ENCODE measurements around the gene GLB1L3. TPM values are rescaled to one million over a fixed set of nuclear protein-coding genes. Genes with fewer than 3 reads are reported as not detected.

Gene GLB1L3
- total and polyA plus RNA-seq, 11 donors = not detected

DNA sequence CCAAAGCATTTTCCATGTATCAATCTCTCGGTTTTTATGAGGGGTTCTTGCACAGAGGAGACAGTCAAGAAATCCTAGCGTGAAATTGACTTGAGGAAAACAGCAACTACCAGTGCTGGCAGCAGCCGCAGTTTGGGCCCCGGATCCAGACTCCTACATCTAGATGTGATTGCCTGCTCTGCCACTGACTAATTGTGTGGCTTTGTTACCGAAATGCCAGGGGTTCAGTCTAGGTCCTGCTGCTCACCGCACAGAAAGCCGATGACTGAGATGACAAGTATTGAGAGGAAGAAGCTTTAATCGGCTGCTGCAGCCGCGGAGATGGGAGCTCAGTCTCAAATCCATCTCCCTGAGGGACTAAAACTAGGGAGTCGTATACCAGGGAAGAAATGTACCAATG is 8.2 kb upstream of the GLB1L3 start:
- WGBS, 4 donors = 86 to 90% (median 88%) methylated on average over 11 of the region's 11 CpGs
- Histone ChIP-seq H3K9me3 (no peaks in the 10 kb centered on the region), H3K27ac (no peak overlapping the region), H3K4me3 (no peak overlapping the region), H3K36me3 (peaks cover 0 to 25% (median 15%) of the 10 kb centered on the region in 9 donors), H3K27me3 (peaks cover under 1 to 38% (median 14%) of the 10 kb centered on the region in 9 donors), H3K4me1 (peaks cover 0 to 12% (median 0%) of the 10 kb centered on the region in 12 donors)
- ATAC-seq (no peak), DNase-seq (no peak)
- intact Hi-C loops (cut with DNase I) = no loop called here
- TF ChIP-seq, protein P1, sequence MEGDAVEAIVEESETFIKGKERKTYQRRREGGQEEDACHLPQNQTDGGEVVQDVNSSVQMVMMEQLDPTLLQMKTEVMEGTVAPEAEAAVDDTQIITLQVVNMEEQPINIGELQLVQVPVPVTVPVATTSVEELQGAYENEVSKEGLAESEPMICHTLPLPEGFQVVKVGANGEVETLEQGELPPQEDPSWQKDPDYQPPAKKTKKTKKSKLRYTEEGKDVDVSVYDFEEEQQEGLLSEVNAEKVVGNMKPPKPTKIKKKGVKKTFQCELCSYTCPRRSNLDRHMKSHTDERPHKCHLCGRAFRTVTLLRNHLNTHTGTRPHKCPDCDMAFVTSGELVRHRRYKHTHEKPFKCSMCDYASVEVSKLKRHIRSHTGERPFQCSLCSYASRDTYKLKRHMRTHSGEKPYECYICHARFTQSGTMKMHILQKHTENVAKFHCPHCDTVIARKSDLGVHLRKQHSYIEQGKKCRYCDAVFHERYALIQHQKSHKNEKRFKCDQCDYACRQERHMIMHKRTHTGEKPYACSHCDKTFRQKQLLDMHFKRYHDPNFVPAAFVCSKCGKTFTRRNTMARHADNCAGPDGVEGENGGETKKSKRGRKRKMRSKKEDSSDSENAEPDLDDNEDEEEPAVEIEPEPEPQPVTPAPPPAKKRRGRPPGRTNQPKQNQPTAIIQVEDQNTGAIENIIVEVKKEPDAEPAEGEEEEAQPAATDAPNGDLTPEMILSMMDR (IDR thresholded peaks at IDR 0.05) = no peak
- TF ChIP-seq POLR2A (IDR thresholded peaks at IDR 0.05) = no peak

DNA sequence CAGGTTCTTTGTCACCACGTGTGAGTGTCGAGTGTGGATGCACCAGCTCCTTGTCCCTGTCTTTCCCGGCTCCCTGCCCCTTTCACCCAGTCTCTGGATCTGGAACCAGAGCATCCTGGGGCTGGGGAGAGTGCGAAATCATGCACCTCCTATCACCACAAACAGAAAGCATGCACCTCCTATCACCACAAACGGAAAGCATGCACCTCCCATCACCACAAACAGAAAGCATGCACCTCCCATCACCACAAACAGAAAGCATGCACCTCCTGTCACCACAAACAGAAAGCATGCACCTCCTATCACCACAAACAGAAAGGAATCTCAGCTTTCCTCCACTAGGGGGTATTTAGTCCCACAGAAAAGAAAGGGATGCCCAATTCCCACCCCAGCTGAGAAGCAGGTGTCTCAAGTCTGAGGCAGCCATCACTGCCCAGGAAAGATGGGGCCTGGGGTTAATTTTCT is 5.9 kb upstream of the GLB1L3 start:
- peaks cover 11 to 61% (median 37%) of the 10 kb centered on the region in 9 donors for H3K27me3 ChIP-seq
- H3K4me3 ChIP-seq = no peak overlapping the region
- no peaks in the 10 kb centered on the region for H3K9me3 ChIP-seq
- ATAC-seq (no peak), DNase-seq (no peak)
- TF ChIP-seq POLR2A (IDR thresholded peaks at IDR 0.05) = no peak
- TF ChIP-seq, protein P1 (IDR thresholded peaks at IDR 0.05) = no peak
- no peak overlapping the region for H3K27ac ChIP-seq
- 15 to 33% (median 20%) methylated on average over 5 of the region's 5 CpGs for WGBS, 4 donors
- H3K4me1 ChIP-seq = peaks cover 0 to 12% (median 0%) of the 10 kb centered on the region in 12 donors
- intact Hi-C loops (cut with DNase I) = no loop called here
- peaks cover 0 to 7% (median 2%) of the 10 kb centered on the region in 9 donors for H3K36me3 ChIP-seq

DNA sequence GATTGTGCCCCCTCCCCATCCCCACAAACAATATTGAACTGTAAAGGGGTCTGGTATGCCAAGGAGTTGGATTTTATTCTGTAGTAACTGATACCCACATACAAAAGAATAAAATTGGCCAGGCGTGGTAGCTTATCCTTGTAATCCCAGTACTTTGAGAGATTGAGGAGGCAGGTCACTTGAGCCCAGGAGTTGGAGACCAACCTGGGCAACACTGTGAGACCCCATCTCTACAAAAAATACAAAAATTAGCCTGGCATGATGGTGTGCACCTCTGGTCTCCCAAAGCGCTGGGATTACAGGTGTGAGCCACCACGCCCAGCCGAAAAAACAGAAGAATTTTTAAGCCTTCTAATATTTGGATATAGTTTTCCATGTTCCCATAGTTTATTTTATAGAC is 4.2 kb upstream of the GLB1L3 start:
- Histone ChIP-seq H3K4me3 (no peak overlapping the region), H3K36me3 (no peaks in the 10 kb centered on the region), H3K4me1 (peaks cover 0 to 19% (median 8%) of the 10 kb centered on the region in 12 donors), H3K9me3 (no peaks in the 10 kb centered on the region), H3K27ac (no peak overlapping the region), H3K27me3 (peaks cover 28 to 78% (median 54%) of the 10 kb centered on the region in 9 donors)
- ATAC-seq (no peak), DNase-seq (no peak)
- TF ChIP-seq, protein P1 (IDR thresholded peaks at IDR 0.05) = no peak
- no peak for TF ChIP-seq POLR2A (IDR thresholded peaks at IDR 0.05)
- WGBS, 4 donors = 89 to 96% (median 91%) methylated on average over 4 of the region's 4 CpGs
- intact Hi-C loops (cut with DNase I) = no loop called here

DNA sequence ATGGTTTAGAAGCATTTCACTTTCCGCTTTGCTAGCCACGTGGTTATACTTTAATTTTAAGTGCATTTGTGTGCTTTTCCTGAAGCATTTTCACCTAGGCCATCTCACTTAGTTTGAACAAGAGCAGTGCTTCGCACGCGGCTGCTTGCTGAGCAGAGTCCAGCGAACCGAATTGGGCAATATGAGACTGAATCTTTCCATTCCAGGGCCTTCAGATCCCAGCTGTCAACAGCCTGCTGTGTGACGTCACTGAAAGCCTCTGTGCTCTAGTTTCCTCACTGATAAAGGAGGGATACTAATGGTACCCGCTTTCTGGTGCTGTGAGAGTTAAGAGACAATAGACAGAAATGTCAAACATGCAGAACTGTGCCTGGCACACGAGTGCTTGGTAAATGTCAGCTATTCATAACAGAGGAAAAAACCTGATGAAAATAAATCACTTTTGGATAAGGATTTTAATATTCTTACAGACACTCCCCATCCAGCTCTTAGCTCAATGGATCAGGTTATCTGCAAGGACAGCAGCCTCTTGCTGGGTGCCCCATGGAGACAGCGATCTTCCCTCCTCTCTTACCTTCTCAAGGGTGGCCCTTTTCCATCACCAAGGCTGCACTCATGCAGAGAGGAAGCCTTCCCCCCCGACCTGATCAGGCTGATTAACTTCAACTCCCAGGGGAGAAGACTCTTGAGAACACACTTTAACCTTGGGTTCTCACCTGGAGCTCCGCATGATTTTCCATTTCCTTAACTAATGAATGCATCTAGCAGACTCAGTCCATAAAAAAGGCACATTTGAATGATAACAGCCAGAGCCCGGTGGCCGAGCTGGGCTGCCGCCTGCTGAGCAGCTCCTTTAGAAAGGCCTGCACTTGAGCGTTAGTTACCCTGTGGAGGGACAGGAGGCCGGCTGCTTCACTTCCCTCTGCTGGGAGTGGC is 3.5 kb upstream of the GLB1L3 start:
- 24 to 27% (median 27%) methylated on average over 18 of the region's 18 CpGs for WGBS, 4 donors

More for the DNA sequence above, 3.5 kb upstream of the GLB1L3 start:
- H3K27me3 ChIP-seq = peaks cover 35 to 85% (median 60%) of the 10 kb centered on the region in 9 donors
- no peaks in the 10 kb centered on the region for H3K9me3 ChIP-seq
- no peaks in the 10 kb centered on the region for H3K36me3 ChIP-seq
- no peak for TF ChIP-seq POLR2A (IDR thresholded peaks at IDR 0.05)
- TF ChIP-seq, protein P1 (IDR thresholded peaks at IDR 0.05) = no peak
- intact Hi-C loops (cut with DNase I) = no loop called here
- no peak overlapping the region for H3K4me3 ChIP-seq
- no peak for DNase-seq
- peak in 3 of 4 donors; percentile 18 to 67 (median 39) for ATAC-seq
- no peak overlapping the region for H3K27ac ChIP-seq
- peaks cover 0 to 21% (median 9%) of the 10 kb centered on the region in 12 donors for H3K4me1 ChIP-seq

All from heart left ventricle (tissue), 16 donors.